Kidney epithelial cell (primary cell): Measurements from ENCODE around the gene OR10J4. TPM values are rescaled to one million over a fixed set of nuclear protein-coding genes. Genes with fewer than 3 reads are reported as not detected.
A peak's percentile ranks its signal among the peaks of the same experiment; 100 is the strongest.
"Not testable (repeated sequence)": the region's sequence is repeated elsewhere in the genome, so short reads cannot be mapped to it uniquely, and the experiment has no call there.

ENCODE experiments used
- DNase-seq: peaks from one replicate; pipeline ENCODE4 v3.0.0-alpha.2; 2010; ENCODE audit warnings: low read depth
- H3K27me3 ChIP-seq: 2 replicates; pipeline ENCODE4 v1.6.0; 2011; ENCODE audit warnings: low read length; ENCODE audit not compliant: control insufficient read depth, insufficient read depth
- H3K36me3 ChIP-seq: 2 replicates; pipeline ENCODE4 v1.5.1; 2011; ENCODE audit warnings: low read length; ENCODE audit not compliant: control insufficient read depth, insufficient read depth
- H3K4me3 ChIP-seq: 2 replicates; pipeline ENCODE4 v1.5.1; 2011; ENCODE audit warnings: low read depth, mild to moderate bottlenecking, control low read depth, low read length
- CTCF ChIP-seq: IDR thresholded peaks from 2 replicates; pipeline ENCODE4 v1.5.1; 2011; ENCODE audit warnings: mild to moderate bottlenecking, moderate library complexity, low read length, control low read depth, inconsistent platforms; ENCODE audit not compliant: insufficient read depth, poor library complexity, severe bottlenecking
- total RNA-seq: library from RNA; depleted of rRNA; stranded (reverse); fragments of >200 nt; gene quantifications from 2 replicates; pipeline ENCODE4 v1.2.3, GENCODE V29; 2015

The OR10J4 gene
- total RNA-seq, 1 donor from 2014 or later = not detected

GRCh38 chr1:159444511-159444910 is 12.5 kb downstream of the OR10J4 start:
- DNase-seq = peak; percentile 37
- no peak for TF ChIP-seq CTCF
- Histone ChIP-seq H3K4me3 (no peak overlapping the region), H3K27me3 (no peaks in the 10 kb centered on the region), H3K36me3 (no peaks in the 10 kb centered on the region)

- no peaks in the 10 kb centered on the region for H3K36me3 ChIP-seq
- TF ChIP-seq CTCF = no peak
- no peak overlapping the region for H3K4me3 ChIP-seq
- DNase-seq = no peak
- no peaks in the 10 kb centered on the region for H3K27me3 ChIP-seq
Measured at GRCh38 chr1:159448181-159448580, 16.2 kb downstream of the OR10J4 start.

GRCh38 chr1:159449605-159450004 is 17.6 kb downstream of the OR10J4 start:
- not testable (repeated sequence) for DNase-seq, H3K36me3 ChIP-seq, H3K4me3 ChIP-seq, H3K27me3 ChIP-seq

- DNase-seq = no peak
- no peaks in the 10 kb centered on the region for H3K27me3 ChIP-seq
Measured at GRCh38 chr1:159459551-159459950, 27.5 kb downstream of the OR10J4 start.

GRCh38 chr1:159465191-159465603 is 33.2 kb downstream of the OR10J4 start:
- DNase-seq = no peak
- Histone ChIP-seq H3K4me3 (no peak overlapping the region), H3K36me3 (no peaks in the 10 kb centered on the region), H3K27me3 (no peaks in the 10 kb centered on the region)
- TF ChIP-seq CTCF = no peak

More at GRCh38 chr1:159459551-159459950, 27.5 kb downstream of the OR10J4 start:
- no peak overlapping the region for H3K4me3 ChIP-seq
- H3K36me3 ChIP-seq = no peaks in the 10 kb centered on the region
- TF ChIP-seq CTCF = no peak

GRCh38 chr1:159468321-159468720 is 36.3 kb downstream of the OR10J4 start:
- H3K4me3 ChIP-seq = no peak overlapping the region
- H3K36me3 ChIP-seq = no peaks in the 10 kb centered on the region
- H3K27me3 ChIP-seq = no peaks in the 10 kb centered on the region
- no peak for DNase-seq
- TF ChIP-seq CTCF = no peak
